Measurements from ENCODE around the gene ZNF514. TPM values are rescaled to one million over a fixed set of nuclear protein-coding genes. Genes with fewer than 3 reads are reported as not detected.

Gene ZNF514
- total and polyA plus RNA-seq, 10 of the 15 experiments (the other 5 are each of a cell fraction or from before 2014, with no cell fraction given): 5.1 to 8.7 (median 6.6) TPM

DNA sequence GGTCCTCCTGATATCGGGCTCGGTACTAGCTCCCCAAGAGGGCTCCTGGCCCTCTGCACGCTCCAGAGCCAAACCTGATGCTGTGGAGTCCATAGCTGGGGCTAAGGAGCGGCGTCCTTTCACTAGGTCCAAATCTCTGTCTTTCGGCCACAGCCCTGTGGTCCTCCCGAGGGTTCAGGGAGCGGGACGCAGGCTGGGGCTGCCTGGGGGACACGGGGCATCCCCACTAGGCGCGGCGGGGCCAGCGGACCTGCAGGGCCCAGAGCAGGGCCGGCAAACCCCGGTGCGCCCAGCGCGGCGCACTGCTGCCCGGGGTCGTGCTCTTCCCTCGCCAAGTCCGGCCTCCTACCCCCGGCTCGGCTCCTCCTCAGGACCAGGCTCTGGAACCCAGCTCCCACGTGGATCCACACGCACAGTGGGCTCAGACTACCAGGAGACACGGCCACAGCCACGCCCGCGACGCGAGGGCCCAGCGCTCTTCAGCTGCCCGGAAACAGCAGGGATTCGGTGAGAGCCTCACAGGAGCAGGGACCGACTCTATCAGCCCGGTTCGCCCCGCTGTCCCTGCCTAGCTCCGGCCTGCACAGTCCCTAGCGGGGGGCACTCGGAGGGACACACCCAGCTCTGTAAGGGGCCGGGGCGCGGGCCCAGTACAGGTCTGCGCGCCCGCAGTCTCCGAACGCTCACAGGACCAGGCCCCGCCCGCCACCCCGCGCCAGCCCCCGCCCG, 593 bp downstream of the ZNF514 start (continued):
- no peak for TF ChIP-seq E2F4 (IDR thresholded peaks at IDR 0.05; ENCODE audit: low read depth, low read length)
- TF ChIP-seq, protein P1, sequence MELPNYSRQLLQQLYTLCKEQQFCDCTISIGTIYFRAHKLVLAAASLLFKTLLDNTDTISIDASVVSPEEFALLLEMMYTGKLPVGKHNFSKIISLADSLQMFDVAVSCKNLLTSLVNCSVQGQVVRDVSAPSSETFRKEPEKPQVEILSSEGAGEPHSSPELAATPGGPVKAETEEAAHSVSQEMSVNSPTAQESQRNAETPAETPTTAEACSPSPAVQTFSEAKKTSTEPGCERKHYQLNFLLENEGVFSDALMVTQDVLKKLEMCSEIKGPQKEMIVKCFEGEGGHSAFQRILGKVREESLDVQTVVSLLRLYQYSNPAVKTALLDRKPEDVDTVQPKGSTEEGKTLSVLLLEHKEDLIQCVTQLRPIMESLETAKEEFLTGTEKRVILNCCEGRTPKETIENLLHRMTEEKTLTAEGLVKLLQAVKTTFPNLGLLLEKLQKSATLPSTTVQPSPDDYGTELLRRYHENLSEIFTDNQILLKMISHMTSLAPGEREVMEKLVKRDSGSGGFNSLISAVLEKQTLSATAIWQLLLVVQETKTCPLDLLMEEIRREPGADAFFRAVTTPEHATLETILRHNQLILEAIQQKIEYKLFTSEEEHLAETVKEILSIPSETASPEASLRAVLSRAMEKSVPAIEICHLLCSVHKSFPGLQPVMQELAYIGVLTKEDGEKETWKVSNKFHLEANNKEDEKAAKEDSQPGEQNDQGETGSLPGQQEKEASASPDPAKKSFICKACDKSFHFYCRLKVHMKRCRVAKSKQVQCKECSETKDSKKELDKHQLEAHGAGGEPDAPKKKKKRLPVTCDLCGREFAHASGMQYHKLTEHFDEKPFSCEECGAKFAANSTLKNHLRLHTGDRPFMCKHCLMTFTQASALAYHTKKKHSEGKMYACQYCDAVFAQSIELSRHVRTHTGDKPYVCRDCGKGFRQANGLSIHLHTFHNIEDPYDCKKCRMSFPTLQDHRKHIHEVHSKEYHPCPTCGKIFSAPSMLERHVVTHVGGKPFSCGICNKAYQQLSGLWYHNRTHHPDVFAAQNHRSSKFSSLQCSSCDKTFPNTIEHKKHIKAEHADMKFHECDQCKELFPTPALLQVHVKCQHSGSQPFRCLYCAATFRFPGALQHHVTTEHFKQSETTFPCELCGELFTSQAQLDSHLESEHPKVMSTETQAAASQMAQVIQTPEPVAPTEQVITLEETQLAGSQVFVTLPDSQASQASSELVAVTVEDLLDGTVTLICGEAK (IDR thresholded peaks at IDR 0.05; ENCODE audit: borderline replicate concordance): no peak
- no peak for TF ChIP-seq NR2C1 (IDR thresholded peaks at IDR 0.05)
- TF ChIP-seq GATAD2B (conservative IDR thresholded peaks at IDR 0.05; ENCODE audit: low read depth): peak; percentile 42; the same call in 1 of the 2 replicates
- TF ChIP-seq, protein P2, sequence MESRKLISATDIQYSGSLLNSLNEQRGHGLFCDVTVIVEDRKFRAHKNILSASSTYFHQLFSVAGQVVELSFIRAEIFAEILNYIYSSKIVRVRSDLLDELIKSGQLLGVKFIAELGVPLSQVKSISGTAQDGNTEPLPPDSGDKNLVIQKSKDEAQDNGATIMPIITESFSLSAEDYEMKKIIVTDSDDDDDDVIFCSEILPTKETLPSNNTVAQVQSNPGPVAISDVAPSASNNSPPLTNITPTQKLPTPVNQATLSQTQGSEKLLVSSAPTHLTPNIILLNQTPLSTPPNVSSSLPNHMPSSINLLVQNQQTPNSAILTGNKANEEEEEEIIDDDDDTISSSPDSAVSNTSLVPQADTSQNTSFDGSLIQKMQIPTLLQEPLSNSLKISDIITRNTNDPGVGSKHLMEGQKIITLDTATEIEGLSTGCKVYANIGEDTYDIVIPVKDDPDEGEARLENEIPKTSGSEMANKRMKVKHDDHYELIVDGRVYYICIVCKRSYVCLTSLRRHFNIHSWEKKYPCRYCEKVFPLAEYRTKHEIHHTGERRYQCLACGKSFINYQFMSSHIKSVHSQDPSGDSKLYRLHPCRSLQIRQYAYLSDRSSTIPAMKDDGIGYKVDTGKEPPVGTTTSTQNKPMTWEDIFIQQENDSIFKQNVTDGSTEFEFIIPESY (IDR thresholded peaks at IDR 0.05): no peak
- TF ChIP-seq PAX8 (IDR thresholded peaks at IDR 0.05): no peak
- TF ChIP-seq SPI1 (IDR thresholded peaks at IDR 0.05; ENCODE audit: borderline replicate concordance, insufficient read depth, low read depth, low read length): no peak
- TF ChIP-seq YBX1 (IDR thresholded peaks at IDR 0.05): no peak
- no peak for TF ChIP-seq TAF1 (IDR thresholded peaks at IDR 0.05; ENCODE audit: borderline replicate concordance, low read depth, low read length)
- no peak for TF ChIP-seq CUX1 (IDR thresholded peaks at IDR 0.05; ENCODE audit: insufficient replicate concordance, low read depth, low read length)
- no peak for TF ChIP-seq PAX5 (IDR thresholded peaks at IDR 0.05; ENCODE audit: borderline replicate concordance, low read depth, low read length)
- TF ChIP-seq, protein P3, sequence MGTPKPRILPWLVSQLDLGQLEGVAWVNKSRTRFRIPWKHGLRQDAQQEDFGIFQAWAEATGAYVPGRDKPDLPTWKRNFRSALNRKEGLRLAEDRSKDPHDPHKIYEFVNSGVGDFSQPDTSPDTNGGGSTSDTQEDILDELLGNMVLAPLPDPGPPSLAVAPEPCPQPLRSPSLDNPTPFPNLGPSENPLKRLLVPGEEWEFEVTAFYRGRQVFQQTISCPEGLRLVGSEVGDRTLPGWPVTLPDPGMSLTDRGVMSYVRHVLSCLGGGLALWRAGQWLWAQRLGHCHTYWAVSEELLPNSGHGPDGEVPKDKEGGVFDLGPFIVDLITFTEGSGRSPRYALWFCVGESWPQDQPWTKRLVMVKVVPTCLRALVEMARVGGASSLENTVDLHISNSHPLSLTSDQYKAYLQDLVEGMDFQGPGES (IDR thresholded peaks at IDR 0.05): no peak
- TF ChIP-seq HDGF (IDR thresholded peaks at IDR 0.05): no peak
